Middle frontal gyrus (tissue), 1 donor: ENCODE measurements around the gene SLC52A1.

Experiments
- DNase-seq: peaks from one replicate; pipeline ENCODE4 v3.0.0-alpha.2; 2015; ENCODE audit warnings: low spot score; ENCODE audit errors: extremely low spot score

The SLC52A1 gene

DNA sequence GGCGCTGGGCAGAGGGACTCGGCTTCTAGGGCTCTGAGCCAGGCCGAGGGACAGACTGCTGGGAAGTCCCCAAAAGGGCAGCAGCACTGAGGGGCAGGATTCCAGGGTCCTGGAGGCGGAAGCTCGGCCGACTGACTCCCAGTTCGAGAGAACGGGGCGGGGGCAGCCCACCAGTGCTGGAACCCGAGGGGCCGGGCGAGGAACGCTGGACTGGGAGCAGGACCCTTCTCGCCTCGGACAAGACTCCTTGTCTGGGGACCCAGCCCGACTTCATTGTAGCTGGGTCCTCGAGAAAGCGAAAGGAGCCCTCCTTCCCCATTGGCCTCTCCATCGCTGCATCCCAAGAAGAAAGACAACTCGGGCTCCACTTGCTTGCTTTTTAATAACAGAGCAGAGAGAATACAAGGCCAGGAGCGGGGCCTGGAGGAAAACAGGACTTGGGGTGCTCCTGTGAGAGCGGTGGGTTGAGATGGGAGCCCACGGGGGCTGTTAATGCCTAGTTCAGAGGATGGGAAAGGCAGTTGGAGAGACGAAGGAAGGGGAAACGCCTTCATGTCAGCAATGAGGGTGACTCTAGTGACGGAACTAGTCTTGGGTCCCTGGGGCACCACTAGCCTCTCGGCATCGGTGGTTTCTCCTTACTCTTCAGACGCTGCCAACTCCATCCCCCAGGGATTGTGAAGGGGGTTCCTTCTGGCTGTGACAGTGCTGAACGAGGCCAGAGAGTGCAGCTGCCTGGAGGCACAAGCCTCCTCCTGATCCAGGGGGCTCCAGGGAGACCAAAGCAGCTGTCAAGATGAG lies 47.3 kb downstream of the SLC52A1 start:
- DNase-seq = no peak

- peak; percentile 73 for DNase-seq
Observed at GRCh38 chr17:4986951-4987766, 48.1 kb downstream of the SLC52A1 start, which contains the start of gene CAMTA2. TSS of gene CAMTA2 (minus strand) at chr17:4987675. CDS start at chr17:4986222, 1,453 bp downstream.

- no peak for DNase-seq
Observed at GRCh38 chr17:4986403-4986802, 48.8 kb downstream of the SLC52A1 start.
